GM19099 (cell line): ENCODE results near the gene VCL.

Source experiments
- POLR2A ChIP-seq: IDR thresholded peaks from 3 replicates; pipeline ENCODE4 v1.6.1; 2011; ENCODE audit warnings: low read depth; ENCODE audit not compliant: insufficient read length; ENCODE audit errors: extremely low read depth

VCL gene

GRCh38 chr10:73992899-73993788, 4.8 kb upstream of the VCL start:
- TF ChIP-seq POLR2A = no peak

GRCh38 chr10:73995035-73995358, 2.9 kb upstream of the VCL start:
- no peak for TF ChIP-seq POLR2A

- no peak for TF ChIP-seq POLR2A
Observed at GRCh38 chr10:73997461-73997786, 492 bp upstream of the VCL start.

- TF ChIP-seq POLR2A = no peak
Observed at GRCh38 chr10:73998623-73998928, 660 bp downstream of the VCL start.

GRCh38 chr10:73998929-73999691, 1.2 kb downstream of the VCL start:
- no peak for TF ChIP-seq POLR2A

- no peak for TF ChIP-seq POLR2A
Observed at GRCh38 chr10:73999703-74000102, 1.8 kb downstream of the VCL start.

GRCh38 chr10:74000892-74001669, 3.2 kb downstream of the VCL start:
- no peak for TF ChIP-seq POLR2A

GRCh38 chr10:74006269-74006668, 8.4 kb downstream of the VCL start:
- TF ChIP-seq POLR2A = no peak

GRCh38 chr10:74008212-74008731, 10.4 kb downstream of the VCL start:
- no peak for TF ChIP-seq POLR2A

GRCh38 chr10:74011017-74011416, 13.1 kb downstream of the VCL start:
- no peak for TF ChIP-seq POLR2A

- TF ChIP-seq POLR2A = no peak
Observed at GRCh38 chr10:74011770-74012169, 13.9 kb downstream of the VCL start.

- TF ChIP-seq POLR2A = no peak
Observed at GRCh38 chr10:74012480-74012879, 14.6 kb downstream of the VCL start.

GRCh38 chr10:74013004-74013403, 15.1 kb downstream of the VCL start:
- no peak for TF ChIP-seq POLR2A

GRCh38 chr10:74018241-74018640, 20.3 kb downstream of the VCL start:
- no peak for TF ChIP-seq POLR2A

- no peak for TF ChIP-seq POLR2A
Observed at GRCh38 chr10:74021248-74022055, 23.5 kb downstream of the VCL start.
